KG1 (cell line): ENCODE data around the gene PDE3A.

Experiments used
- DNase-seq: peaks from one replicate; lab custom pipeline; 2025; lab: John Stamatoyannopoulos, UW

PDE3A gene

GRCh38 chr12:20495997-20496396 lies 127.7 kb downstream of the PDE3A start:
- DNase-seq: no peak

GRCh38 chr12:20497707-20498106 lies 129.4 kb downstream of the PDE3A start:
- no peak for DNase-seq

- DNase-seq: no peak
Observed at GRCh38 chr12:20501958-20502357, 133.6 kb downstream of the PDE3A start.

- no peak for DNase-seq
Observed at GRCh38 chr12:20503858-20504257, 135.5 kb downstream of the PDE3A start.

- no peak for DNase-seq
Observed at GRCh38 chr12:20505056-20505455, 136.7 kb downstream of the PDE3A start.

- DNase-seq: no peak
Observed at GRCh38 chr12:20507056-20507455, 138.7 kb downstream of the PDE3A start.

- no peak for DNase-seq
Observed at GRCh38 chr12:20507711-20508110, 139.4 kb downstream of the PDE3A start.

- DNase-seq: no peak
Observed at GRCh38 chr12:20508359-20508758, 140.0 kb downstream of the PDE3A start.

GRCh38 chr12:20508962-20509361 lies 140.6 kb downstream of the PDE3A start:
- DNase-seq: no peak

GRCh38 chr12:20510811-20511210 lies 142.5 kb downstream of the PDE3A start:
- DNase-seq: no peak

- DNase-seq: no peak
Observed at GRCh38 chr12:20513189-20513588, 144.9 kb downstream of the PDE3A start.

- DNase-seq: no peak
Observed at GRCh38 chr12:20514598-20514997, 146.3 kb downstream of the PDE3A start.

GRCh38 chr12:20520532-20520931 lies 152.2 kb downstream of the PDE3A start:
- no peak for DNase-seq

GRCh38 chr12:20523658-20524057 lies 155.3 kb downstream of the PDE3A start:
- DNase-seq: no peak

GRCh38 chr12:20524113-20524512 lies 155.8 kb downstream of the PDE3A start:
- no peak for DNase-seq

GRCh38 chr12:20525064-20525610 lies 156.8 kb downstream of the PDE3A start:
- no peak for DNase-seq

GRCh38 chr12:20527417-20528163 lies 159.3 kb downstream of the PDE3A start:
- no peak for DNase-seq

- DNase-seq: no peak
Observed at GRCh38 chr12:20528208-20528607, 159.9 kb downstream of the PDE3A start.

GRCh38 chr12:20546267-20546666 lies 177.9 kb downstream of the PDE3A start:
- DNase-seq: no peak

- no peak for DNase-seq
Observed at GRCh38 chr12:20547816-20548575, 179.7 kb downstream of the PDE3A start.

GRCh38 chr12:20548611-20549010 lies 180.3 kb downstream of the PDE3A start:
- DNase-seq: no peak

- no peak for DNase-seq
Observed at GRCh38 chr12:20549108-20549719, 180.9 kb downstream of the PDE3A start.
